ENCODE results near the gene GTF2IRD1.
A peak's percentile ranks its signal among the peaks of the same experiment; 100 is the strongest.
"Not testable (repeated sequence)": the region's sequence is repeated elsewhere in the genome, so short reads cannot be mapped to it uniquely, and the experiment has no call there.

Gene GTF2IRD1

GRCh38 chr7:74627661-74628411 is 174.1 kb downstream of the GTF2IRD1 start:
- Histone ChIP-seq H3K27ac (peak overlapping the region in 7 of 11 experiments; percentile 18 to 64 (median 45); a peak in 11 of 22 replicates), H3K36me3 (no peaks in the 10 kb centered on the region), H3K9ac (peak overlapping the region in 6 of 11 experiments; percentile 12 to 39 (median 24); a peak in 5 of 22 replicates), H3K4me1 (peaks cover 21 to 54% (median 42%) of the 10 kb centered on the region in 10 experiments), H3K27me3 (no peaks in the 10 kb centered on the region), H4K20me1 (no peaks in the 10 kb centered on the region), H3K9me3 (replicated peaks in 1 of 11) (no peaks in the 10 kb centered on the region), H3K4me3 (no peak overlapping the region), H3K4me2 (peak overlapping the region; percentile 29 to 69 (median 58); a peak in 21 of 22 replicates)
- no peak for TF ChIP-seq Cebpa-rat (IDR thresholded peaks at IDR 0.05)

- no peak for TF ChIP-seq Cebpa-rat (IDR thresholded peaks at IDR 0.05)
- Histone ChIP-seq H3K36me3 (no peaks in the 10 kb centered on the region), H3K4me1 (peaks cover 12 to 43% (median 38%) of the 10 kb centered on the region in 10 experiments), H3K9me3 (replicated peaks in 1 of 11) (no peaks in the 10 kb centered on the region), H4K20me1 (no peaks in the 10 kb centered on the region), H3K27me3 (no peaks in the 10 kb centered on the region), H3K27ac (no peak overlapping the region), H3K4me3 (no peak overlapping the region), H3K4me2 (no peak overlapping the region), H3K9ac (no peak overlapping the region)
These were observed 178.8 kb downstream of the GTF2IRD1 start for GRCh38 chr7:74632505-74632904.

- Histone ChIP-seq H3K27me3 (peaks cover 0 to 3% (median 0%) of the 10 kb centered on the region in 11 experiments; a peak in 1 of 22 replicates), H3K9ac (no peak overlapping the region), H3K4me2 (no peak overlapping the region), H3K27ac (no peak overlapping the region), H3K4me3 (no peak overlapping the region), H3K36me3 (no peaks in the 10 kb centered on the region), H3K9me3 (replicated peaks in 1 of 11) (no peaks in the 10 kb centered on the region), H4K20me1 (no peaks in the 10 kb centered on the region), H3K4me1 (peaks cover 4 to 42% (median 32%) of the 10 kb centered on the region in 10 experiments; a peak in 18 of 20 replicates)
- TF ChIP-seq Cebpa-rat (IDR thresholded peaks at IDR 0.05), result no peak
These were observed 179.8 kb downstream of the GTF2IRD1 start for GRCh38 chr7:74633451-74633921.

- Histone ChIP-seq H3K4me1 (peaks cover 18 to 50% (median 42%) of the 10 kb centered on the region in 10 experiments), H4K20me1 (no peaks in the 10 kb centered on the region), H3K36me3 (no peaks in the 10 kb centered on the region), H3K27ac (no peak overlapping the region), H3K9ac (no peak overlapping the region), H3K27me3 (peaks cover 0 to 3% (median 0%) of the 10 kb centered on the region in 11 experiments; a peak in 1 of 22 replicates), H3K4me3 (no peak overlapping the region), H3K9me3 (replicated peaks in 1 of 11) (peaks cover 0 to 4% (median 0%) of the 10 kb centered on the region in 11 experiments; a peak in 2 of 22 replicates), H3K4me2 (no peak overlapping the region)
- no peak for TF ChIP-seq Cebpa-rat (IDR thresholded peaks at IDR 0.05)
These were observed 184.0 kb downstream of the GTF2IRD1 start for GRCh38 chr7:74637745-74638144.

- not testable (repeated sequence) for H3K9me3 ChIP-seq (replicated peaks in 1 of 11); H3K36me3 ChIP-seq; H4K20me1 ChIP-seq; H3K27me3 ChIP-seq
- Histone ChIP-seq H3K27ac (peak overlapping the region in 9 of 11 experiments; percentile 35 to 64 (median 44); a peak in 11 of 22 replicates), H3K4me2 (peak overlapping the region; percentile 61 to 87 (median 72)), H3K4me3 (peak overlapping the region; percentile 34 to 57 (median 49)), H3K4me1 (peaks cover 20 to 56% (median 47%) of the 10 kb centered on the region in 10 experiments), H3K9ac (peak overlapping the region in 7 of 11 experiments; percentile 25 to 68 (median 61); a peak in 10 of 22 replicates)
These were observed 196.3 kb downstream of the GTF2IRD1 start for GRCh38 chr7:74650055-74650454.

- Histone ChIP-seq H3K27ac (peak overlapping the region in 10 of 11 experiments; percentile 1 to 64 (median 42); a peak in 18 of 22 replicates), H3K4me3 (peak overlapping the region; percentile 34 to 57 (median 49); a peak in 19 of 20 replicates), H3K4me1 (peaks cover 25 to 61% (median 52%) of the 10 kb centered on the region in 10 experiments), H3K4me2 (peak overlapping the region; percentile 61 to 87 (median 72)), H3K9ac (peak overlapping the region in 9 of 11 experiments; percentile 31 to 68 (median 50); a peak in 17 of 22 replicates)
- not testable (repeated sequence) for H3K27me3 ChIP-seq; H4K20me1 ChIP-seq; H3K36me3 ChIP-seq; H3K9me3 ChIP-seq (replicated peaks in 1 of 11)
These were observed 196.9 kb downstream of the GTF2IRD1 start for GRCh38 chr7:74650493-74651132.

- not testable (repeated sequence) for H4K20me1 ChIP-seq; H3K36me3 ChIP-seq; H3K27me3 ChIP-seq; H3K9me3 ChIP-seq (replicated peaks in 1 of 11)
- Histone ChIP-seq H3K9ac (peak overlapping the region in 9 of 11 experiments; percentile 31 to 68 (median 50); a peak in 17 of 22 replicates), H3K4me1 (peaks cover 30 to 66% (median 57%) of the 10 kb centered on the region in 10 experiments), H3K4me2 (peak overlapping the region; percentile 61 to 87 (median 72)), H3K27ac (peak overlapping the region in 9 of 11 experiments; percentile 35 to 64 (median 48); a peak in 18 of 22 replicates), H3K4me3 (peak overlapping the region in 9 of 10 experiments; percentile 41 to 57 (median 49); a peak in 16 of 20 replicates)
These were observed 197.4 kb downstream of the GTF2IRD1 start for GRCh38 chr7:74651133-74651504.

Measured in BLaER1 treated with 17β-estradiol and CSF1 and Interleukin-3, amounts not matched to agents 10 nM and 100 nM (cell line).